Natural killer cell (primary cell): ENCODE results near the gene KIF21B. TPM values are rescaled to one million over a fixed set of nuclear protein-coding genes. Genes with fewer than 3 reads are reported as not detected.

Source experiments
- ATAC-seq, 3 donors: fragments of 150-1000 bp in 2 of 3; fragments of 200-7000 bp in 1 of 3; cut with Tn5 transposase; 1 replicate in 1 of 3; 2 replicates in 2 of 3; pipeline ENCODE4 v1.10.0; 2021; ENCODE audit warnings: mild to moderate bottlenecking in 2 of 3, moderate library complexity in 2 of 3
- DNase-seq, 2 donors: peaks; one replicate each; pipeline versions ENCODE4 v3.0.0 to v3.0.0-alpha.2; 2013 to 2021; ENCODE audit warnings: mixed read lengths in 1 of 2
- H3K27ac ChIP-seq: one replicate; pipeline ENCODE4 v1.5.1; 2013; ENCODE audit warnings: mild to moderate bottlenecking, low read length
- H3K27me3 ChIP-seq: one replicate; pipeline ENCODE4 v1.6.1; 2013; ENCODE audit warnings: low read length; ENCODE audit not compliant: control insufficient read depth, insufficient read depth
- H3K36me3 ChIP-seq: one replicate; pipeline ENCODE4 v1.6.1; 2013; ENCODE audit warnings: low read length; ENCODE audit not compliant: control insufficient read depth, insufficient read depth
- H3K4me1 ChIP-seq: one replicate; pipeline ENCODE4 v1.6.1; 2013; ENCODE audit warnings: low read length; ENCODE audit not compliant: control insufficient read depth, insufficient read depth
- H3K4me3 ChIP-seq: one replicate; pipeline ENCODE4 v1.5.1; 2013; ENCODE audit warnings: low read length
- H3K9me3 ChIP-seq: one replicate; pipeline ENCODE4 v1.6.1; 2013; ENCODE audit warnings: low read length; ENCODE audit not compliant: control insufficient read depth, insufficient read depth
- H3K27ac Mint-ChIP-seq, 2 donors: one replicate each; pipeline ENCODE4 v1.8.0; 2022; ENCODE audit warnings: mild to moderate bottlenecking in 2 of 2, mixed read lengths in 2 of 2, moderate library complexity in 1 of 2
- H3K27me3 Mint-ChIP-seq, 2 donors: one replicate each; pipeline ENCODE4 v1.8.0; 2022; ENCODE audit warnings: low read depth in 2 of 2, mixed read lengths in 2 of 2
- H3K36me3 Mint-ChIP-seq: one replicate; pipeline ENCODE4 v1.8.0; 2022; ENCODE audit warnings: mixed read lengths
- H3K4me1 Mint-ChIP-seq, 2 donors: one replicate each; pipeline ENCODE4 v1.8.0; 2022; ENCODE audit warnings: mixed read lengths in 2 of 2
- H3K4me3 Mint-ChIP-seq: one replicate; pipeline ENCODE4 v1.8.0; 2022; ENCODE audit warnings: mild to moderate bottlenecking, moderate library complexity, mixed read lengths
- H3K9me3 Mint-ChIP-seq, 2 donors: one replicate each; pipeline ENCODE4 v1.8.0; 2022; ENCODE audit warnings: mixed read lengths in 2 of 2
- CTCF ChIP-seq: fragments of 200-600 bp; IDR thresholded peaks from one replicate; pipeline ENCODE4 v1.8.0; 2022; ENCODE audit warnings: antibody characterized with exemption
- WGBS: methylation state at CpG from one replicate; pipeline ENCODE4 v1.1.7; 2013; ENCODE audit warnings: missing lambda C conversion rate; ENCODE audit not compliant: insufficient coverage; 5-methylcytosine and 5-hydroxymethylcytosine counted together
- intact Hi-C: fragments of 100-400 bp; cut with micrococcal nuclease; formaldehyde crosslinking; loops from one replicate; pipeline ENCODE4 v1.14.2; 2022
- total RNA-seq, 4 donors: library from RNA; stranded (reverse); fragments of 120-200 nt in 1 of 4; gene quantifications; one replicate each; pipeline versions ENCODE4 v1.2.3 to v1.2.4, GENCODE V29; 2013 to 2022

The KIF21B gene
- total RNA-seq, 3 donors from 2014 or later (not counting 1 experiment from before 2014, with no cell fraction given), result 102 to 129 (median 126) TPM

DNA sequence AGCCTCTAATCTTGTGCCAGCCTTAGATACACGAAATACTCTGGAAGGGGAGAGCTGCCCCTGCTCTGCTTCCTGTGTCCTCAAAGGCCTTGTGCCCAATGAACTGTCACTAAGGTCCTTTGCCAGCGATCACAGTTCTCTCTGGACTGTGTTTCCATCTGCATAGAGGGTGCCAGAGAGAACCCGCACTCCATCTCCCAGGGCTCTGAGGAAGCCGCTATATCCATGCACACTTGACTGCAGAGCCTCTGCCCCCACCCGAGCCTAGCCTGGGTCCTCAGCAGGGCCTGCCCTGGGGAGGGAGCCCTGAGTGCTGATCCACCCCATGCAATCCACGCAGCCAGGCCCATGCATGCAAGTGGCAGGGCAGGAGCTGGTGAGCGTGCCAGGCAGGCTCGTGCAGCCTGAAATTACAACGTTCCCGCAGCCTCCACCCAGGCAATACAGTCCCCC lies 30.6 kb upstream of the KIF21B start:
- H3K27me3 Mint-ChIP-seq, result peaks cover 0 to 2% of the 10 kb centered on the region in 2 donors
- 88% methylated on average over 10 of the region's 10 CpGs for WGBS
- TF ChIP-seq CTCF, result no peak
- no peak for DNase-seq
- intact Hi-C loops, result no loop called here
- no peak overlapping the region for H3K27ac Mint-ChIP-seq
- H3K4me1 Mint-ChIP-seq, result peaks cover 0 to 4% of the 10 kb centered on the region in 2 donors
- no peaks in the 10 kb centered on the region for H3K36me3 ChIP-seq
- H3K9me3 ChIP-seq, result no peaks in the 10 kb centered on the region
- H3K36me3 Mint-ChIP-seq, result no peaks in the 10 kb centered on the region
- H3K4me3 Mint-ChIP-seq, result no peak overlapping the region
- no peaks in the 10 kb centered on the region for H3K27me3 ChIP-seq
- H3K4me1 ChIP-seq, result peaks cover 3% of the 10 kb centered on the region
- ATAC-seq, result no peak
- H3K4me3 ChIP-seq, result no peak overlapping the region
- no peaks in the 10 kb centered on the region for H3K9me3 Mint-ChIP-seq
- no peak overlapping the region for H3K27ac ChIP-seq

- intact Hi-C loops, result no loop called here
- DNase-seq, result no peak
- H3K36me3 ChIP-seq, result no peaks in the 10 kb centered on the region
- H3K4me3 ChIP-seq, result no peak overlapping the region
- H3K9me3 Mint-ChIP-seq, result no peaks in the 10 kb centered on the region
- H3K27me3 Mint-ChIP-seq, result peaks cover 0 to 2% of the 10 kb centered on the region in 2 donors
- no peaks in the 10 kb centered on the region for H3K27me3 ChIP-seq
- 87% methylated on average over 22 of the region's 22 CpGs for WGBS
- ATAC-seq, result no peak
- peaks cover 3% of the 10 kb centered on the region for H3K4me1 ChIP-seq
- no peak overlapping the region for H3K27ac Mint-ChIP-seq
- H3K4me3 Mint-ChIP-seq, result no peak overlapping the region
- H3K36me3 Mint-ChIP-seq, result no peaks in the 10 kb centered on the region
- peaks cover 0 to 4% of the 10 kb centered on the region in 2 donors for H3K4me1 Mint-ChIP-seq
- no peaks in the 10 kb centered on the region for H3K9me3 ChIP-seq
- TF ChIP-seq CTCF, result no peak
- H3K27ac ChIP-seq, result no peak overlapping the region
These were observed 29.8 kb upstream of the KIF21B start for GRCh38 chr1:201053155-201053860.

DNA sequence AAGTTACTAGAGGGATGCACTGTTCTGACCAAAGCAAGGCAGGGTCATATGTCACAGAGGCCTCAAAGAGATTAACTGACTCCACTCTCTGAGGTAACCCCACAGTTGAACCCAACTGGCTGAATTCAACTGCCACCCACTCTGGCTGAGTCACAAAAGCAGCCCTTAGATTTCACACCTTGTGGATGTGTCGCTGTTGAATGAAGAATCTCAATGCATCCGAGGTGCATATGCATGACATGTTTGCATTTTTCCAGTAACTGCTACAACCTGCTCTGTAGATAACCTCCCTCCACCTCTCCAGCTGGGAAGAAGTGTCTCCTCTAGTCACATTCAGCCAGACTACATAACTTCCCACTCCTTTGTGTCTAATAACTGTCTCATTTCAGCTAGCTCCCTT lies 27.9 kb upstream of the KIF21B start:
- intact Hi-C loops, result no loop called here

More for the DNA sequence above, 27.9 kb upstream of the KIF21B start:
- no peaks in the 10 kb centered on the region for H3K9me3 ChIP-seq
- Mint-ChIP-seq H3K27ac (no peak overlapping the region), H3K4me1 (peaks cover 0 to 4% of the 10 kb centered on the region in 2 donors), H3K27me3 (peaks cover 0 to 2% of the 10 kb centered on the region in 2 donors), H3K36me3 (no peaks in the 10 kb centered on the region), H3K4me3 (no peak overlapping the region), H3K9me3 (no peaks in the 10 kb centered on the region)
- peak in 2 of 3 donors; percentile 9 to 63 for ATAC-seq
- H3K27me3 ChIP-seq, result no peaks in the 10 kb centered on the region
- H3K4me3 ChIP-seq, result no peak overlapping the region
- H3K27ac ChIP-seq, result no peak overlapping the region
- peaks cover 3% of the 10 kb centered on the region for H3K4me1 ChIP-seq
- no peaks in the 10 kb centered on the region for H3K36me3 ChIP-seq
- TF ChIP-seq CTCF, result no peak
- no peak for DNase-seq
- WGBS, result 56% methylated on average over 2 of the region's 2 CpGs
